HepG2 (cell line): ENCODE measurements around the gene SPRR2F. TPM values are rescaled to one million over a fixed set of nuclear protein-coding genes. Genes with fewer than 3 reads are reported as not detected.

ENCODE experiments used
- ATAC-seq: fragments of 200-7000 bp; cut with Tn5 transposase; 3 replicates; pipeline ENCODE4 v1.9.1; 2020; ENCODE audit warnings: mild to moderate bottlenecking, moderate library complexity
- BruUV-seq: library from RNA; stranded (reverse); fragments of 400-500 nt; replicated peaks from 2 replicates; lab custom pipeline; 2021; lab: Mats Ljungman, UMichigan
- CTCF ChIA-PET: fragments of 300-600 bp; formaldehyde crosslinking; extraction: SDS; loops from one replicate; lab custom pipeline; 2021; ENCODE audit warnings: low total read pairs, inconsistent platforms, low intra/inter-chr PET ratio; lab: Yijun Ruan, JAX
- POLR2A ChIA-PET: fragments of 350-600 bp; sonication (Branson Sonifier 250); formaldehyde crosslinking; loops from one replicate; lab custom pipeline; 2020; ENCODE audit warnings: antibody characterized with exemption, inconsistent platforms; lab: Yijun Ruan, JAX
- DNase-seq: peaks from one replicate; pipeline ENCODE4 v3.0.0-alpha.2; 2015; ENCODE audit warnings: low spot score
- FAIRE-seq: peaks from 3 replicates; lab custom pipeline; 2011; peaks lifted over from hg19 to GRCh38; lab: Jason Lieb, UNC
- H2AFZ ChIP-seq: one replicate; pipeline ENCODE4 v1.6.1; 2011; ENCODE audit warnings: low read length, inconsistent platforms
- H3K27ac ChIP-seq: fragments of 300-600 bp; 3 replicates; pipeline ENCODE4 v1.8.0; 2011; ENCODE audit warnings: mixed run types, mild to moderate bottlenecking, mixed read lengths, low read length, inconsistent platforms; ENCODE audit not compliant: insufficient read depth; ENCODE audit errors: extremely low read length
- H3K27me3 ChIP-seq, 2 experiments: fragments of 200-600 bp in 1 of 2; 2 replicates in 1 of 2; 3 replicates in 1 of 2; pipeline versions ENCODE4 v1.6.0 to v1.8.0; 2011; ENCODE audit warnings: low read length in 2 of 2, mild to moderate bottlenecking in 2 of 2, moderate library complexity in 2 of 2, inconsistent platforms in 1 of 2; ENCODE audit not compliant: insufficient read depth in 2 of 2, control insufficient read depth in 1 of 2
- H3K36me3 ChIP-seq, 2 experiments: fragments of 200-600 bp in 1 of 2; replicated peaks in 1 of 2; 2 replicates in 1 of 2; 3 replicates in 1 of 2; pipeline versions ENCODE4 v1.5.1 to v1.8.0; 2011; ENCODE audit warnings: low read length in 2 of 2, inconsistent platforms in 1 of 2; ENCODE audit not compliant: insufficient read depth in 2 of 2, control insufficient read depth in 1 of 2
- H3K4me1 ChIP-seq: 2 replicates; pipeline ENCODE4 v1.5.1; 2012; ENCODE audit warnings: low read length, inconsistent platforms; ENCODE audit not compliant: insufficient read depth
- H3K4me2 ChIP-seq: 2 replicates; pipeline ENCODE4 v1.6.0; 2011; ENCODE audit warnings: low read depth, low read length, inconsistent platforms
- H3K4me3 ChIP-seq, 3 experiments: fragments of 200-600 bp in 1 of 3; sonication (generic), shearing (Covaris generic) in 1 of 3; replicated peaks in 1 of 3; 2 replicates each; pipeline ENCODE4 v1.5.1; 2011 to 2016; ENCODE audit warnings: low read length in 3 of 3, inconsistent platforms in 2 of 3, low read depth in 2 of 3, mild to moderate bottlenecking in 2 of 3, control low read depth in 1 of 3, mixed read lengths in 1 of 3; ENCODE audit not compliant: insufficient read depth in 1 of 3
- H3K79me2 ChIP-seq: one replicate; pipeline ENCODE4 v1.6.1; 2011; ENCODE audit warnings: low read length, inconsistent platforms; ENCODE audit not compliant: insufficient read depth
- H3K9ac ChIP-seq: 2 replicates; pipeline ENCODE4 v1.6.0; 2011; ENCODE audit warnings: mild to moderate bottlenecking, low read depth, low read length, inconsistent platforms; ENCODE audit not compliant: insufficient read depth
- H3K9me3 ChIP-seq: 2 replicates; pipeline ENCODE4 v1.5.1; 2012; ENCODE audit warnings: mild to moderate bottlenecking, low read length
- H4K20me1 ChIP-seq: 2 replicates; pipeline ENCODE4 v1.6.0; 2011; ENCODE audit warnings: inconsistent platforms, mild to moderate bottlenecking, low read length, moderate library complexity; ENCODE audit not compliant: insufficient read depth
- CENPX ChIP-seq: sonication (generic); formaldehyde crosslinking; IDR thresholded peaks from 2 replicates; pipeline ENCODE4 v1.9.0; 2021; ENCODE audit warnings: mild to moderate bottlenecking, missing genetic modification reagents, moderate library complexity
- ERF ChIP-seq: IDR thresholded peaks from 2 replicates; pipeline ENCODE4 v1.6.1; 2018; ENCODE audit warnings: missing biosample characterization, missing genetic modification reagents
- GATAD2A ChIP-seq: IDR thresholded peaks from 2 replicates; pipeline ENCODE4 v1.6.1; 2016
- HNRNPUL1 ChIP-seq: fragments of 200-400 bp; formaldehyde crosslinking; IDR thresholded peaks from 2 replicates; pipeline ENCODE4 v1.6.1; 2017; ENCODE audit warnings: low read depth, mild to moderate bottlenecking, low read length, moderate library complexity
- MAX ChIP-seq: IDR thresholded peaks from 2 replicates; pipeline ENCODE4 v1.6.1; 2012; ENCODE audit warnings: inconsistent platforms
- MNT ChIP-seq: fragments of 450-650 bp; IDR thresholded peaks from 2 replicates; pipeline ENCODE4 v1.6.1; 2016
- TCF12 ChIP-seq, 2 experiments: fragments of 450-650 bp in 1 of 2; sonication (generic) in 1 of 2; formaldehyde crosslinking in 1 of 2; IDR thresholded peaks; 2 replicates each; pipeline versions ENCODE4 v1.6.1 to v1.8.0; 2017 to 2022; ENCODE audit warnings: antibody characterized with exemption in 1 of 2, mild to moderate bottlenecking in 1 of 2, missing genetic modification reagents in 1 of 2, moderate library complexity in 1 of 2
- TRIM24 ChIP-seq: sonication (generic); formaldehyde crosslinking; IDR thresholded peaks from 2 replicates; pipeline ENCODE4 v1.8.0; 2022; ENCODE audit warnings: mild to moderate bottlenecking, missing genetic modification reagents
- ZFP41 ChIP-seq: sonication (generic); formaldehyde crosslinking; IDR thresholded peaks from 2 replicates; pipeline ENCODE4 v1.4.0; 2020; ENCODE audit warnings: mild to moderate bottlenecking, missing genetic modification reagents, borderline replicate concordance
- ZNF12 ChIP-seq: sonication (generic); formaldehyde crosslinking; IDR thresholded peaks from 2 replicates; pipeline ENCODE4 v1.5.0; 2020; ENCODE audit warnings: missing genetic modification reagents
- ZNF256 ChIP-seq: sonication (generic); formaldehyde crosslinking; conservative IDR thresholded peaks from 2 replicates; pipeline ENCODE4 v1.4.0; 2020; ENCODE audit warnings: missing genetic modification reagents
- ZNF589 ChIP-seq: sonication (generic); formaldehyde crosslinking; conservative IDR thresholded peaks from 2 replicates; pipeline ENCODE4 v1.8.0; 2022; ENCODE audit warnings: mild to moderate bottlenecking, moderate library complexity, missing genetic modification reagents
- ZNF691 ChIP-seq: sonication (generic); formaldehyde crosslinking; IDR thresholded peaks from 2 replicates; pipeline ENCODE4 v1.4.0; 2020; ENCODE audit warnings: missing genetic modification reagents, low read depth, mild to moderate bottlenecking, borderline replicate concordance
- ZNF850 ChIP-seq: sonication (generic); formaldehyde crosslinking; conservative IDR thresholded peaks from 2 replicates; pipeline ENCODE4 v1.9.0; 2021; ENCODE audit warnings: mild to moderate bottlenecking, missing genetic modification reagents
- WGBS: methylation state at CpG from one replicate; pipeline ENCODE4 v1.1.6; 2017; ENCODE audit warnings: low lambda C conversion rate; 5-methylcytosine and 5-hydroxymethylcytosine counted together
- in situ Hi-C: cut with HindIII; loops from 2 replicates; pipeline ENCODE4 v1.10.0; 2017; ENCODE audit warnings: low pct_unique_long_range_greater_than_20kb; ENCODE audit not compliant: extremely low pct_ligation_motif_present
- intact Hi-C: fragments of 100-400 bp; cut with micrococcal nuclease; formaldehyde crosslinking; loops from one replicate; pipeline ENCODE4 v1.10.0; 2022; ENCODE audit not compliant: unreplicated experiment
- polyA plus RNA-seq, 8 experiments: library from polyadenylated mRNA; depleted of rRNA in 3 of 8; stranded (reverse) in 7 of 8; unstranded in 1 of 8; fragments of >200 nt; fragmentation: Illumina TruSeq in 4 of 8; extraction: Trizol in 4 of 8; gene quantifications; 2 replicates each; pipeline versions ENCODE4 v1.2.1 to v1.2.3, GENCODE V29; 2011 to 2016; ENCODE audit warnings: low read depth in 4 of 8, missing spikeins in 1 of 8, mixed read lengths in 1 of 8; ENCODE audit not compliant: insufficient read depth in 1 of 8
- total RNA-seq, 5 experiments: library from RNA; depleted of rRNA; stranded (reverse); fragments of >200 nt; fragmentation: Illumina TruSeq; extraction: Trizol; gene quantifications; 2 replicates each; pipeline ENCODE4 v1.2.3, GENCODE V29; 2016; ENCODE audit warnings: low read depth in 1 of 5
- TF ChIP-seq, protein P1 (sequence below): sonication (generic); formaldehyde crosslinking; IDR thresholded peaks from 2 replicates; pipeline ENCODE4 v1.5.0; 2020; ENCODE audit warnings: missing genetic modification reagents, mild to moderate bottlenecking, borderline replicate concordance
- TF ChIP-seq, protein P2 (sequence below): sonication (generic); formaldehyde crosslinking; IDR thresholded peaks from 2 replicates; pipeline ENCODE4 v1.9.0; 2021; ENCODE audit warnings: missing genetic modification reagents, borderline replicate concordance
- TF ChIP-seq, protein P3 (sequence below): sonication (generic); formaldehyde crosslinking; IDR thresholded peaks from 2 replicates; pipeline ENCODE4 v1.8.0; 2022; ENCODE audit warnings: missing genetic modification reagents, low read depth, mild to moderate bottlenecking, borderline replicate concordance

Gene SPRR2F
- total and polyA plus RNA-seq, 2 of the 13 experiments (the other 11 are each of a cell fraction or from before 2014, with no cell fraction given) = not detected

GRCh38 chr1:153081736-153082135, 31.6 kb downstream of the SPRR2F start:
- ATAC-seq = no peak
- no peak for FAIRE-seq
- Histone ChIP-seq H3K4me1 (no peaks in the 10 kb centered on the region), H2AFZ (no peak overlapping the region), H3K9me3 (no peaks in the 10 kb centered on the region), H3K4me2 (no peak overlapping the region)
- in situ Hi-C loops = no loop called here
- TF ChIP-seq TCF12 (IDR thresholded peaks at IDR 0.05) = no peak
- TF ChIP-seq TCF12 (CRISPR knock-in tag; IDR thresholded peaks at IDR 0.05) = no peak
- no peak for TF ChIP-seq HNRNPUL1
- TF ChIP-seq ZNF256 = no peak
- TF ChIP-seq ZFP41 = no peak
- no peak for TF ChIP-seq GATAD2A (CRISPR knock-in tag)
- no peak for TF ChIP-seq MNT
- TF ChIP-seq, protein P1, sequence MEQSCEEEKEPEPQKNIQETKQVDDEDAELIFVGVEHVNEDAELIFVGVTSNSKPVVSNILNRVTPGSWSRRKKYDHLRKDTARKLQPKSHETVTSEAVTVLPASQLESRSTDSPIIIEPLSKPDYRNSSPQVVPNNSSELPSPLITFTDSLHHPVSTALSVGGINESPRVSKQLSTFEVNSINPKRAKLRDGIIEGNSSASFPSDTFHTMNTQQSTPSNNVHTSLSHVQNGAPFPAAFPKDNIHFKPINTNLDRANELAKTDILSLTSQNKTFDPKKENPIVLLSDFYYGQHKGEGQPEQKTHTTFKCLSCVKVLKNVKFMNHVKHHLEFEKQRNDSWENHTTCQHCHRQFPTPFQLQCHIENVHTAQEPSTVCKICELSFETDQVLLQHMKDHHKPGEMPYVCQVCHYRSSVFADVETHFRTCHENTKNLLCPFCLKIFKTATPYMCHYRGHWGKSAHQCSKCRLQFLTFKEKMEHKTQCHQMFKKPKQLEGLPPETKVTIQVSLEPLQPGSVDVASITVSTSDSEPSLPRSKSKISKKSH (CRISPR knock-in tag) = no peak
- TF ChIP-seq ZNF589 (CRISPR knock-in tag) = no peak
- no peak for TF ChIP-seq ZNF12 (CRISPR knock-in tag)
- TF ChIP-seq, protein P2, sequence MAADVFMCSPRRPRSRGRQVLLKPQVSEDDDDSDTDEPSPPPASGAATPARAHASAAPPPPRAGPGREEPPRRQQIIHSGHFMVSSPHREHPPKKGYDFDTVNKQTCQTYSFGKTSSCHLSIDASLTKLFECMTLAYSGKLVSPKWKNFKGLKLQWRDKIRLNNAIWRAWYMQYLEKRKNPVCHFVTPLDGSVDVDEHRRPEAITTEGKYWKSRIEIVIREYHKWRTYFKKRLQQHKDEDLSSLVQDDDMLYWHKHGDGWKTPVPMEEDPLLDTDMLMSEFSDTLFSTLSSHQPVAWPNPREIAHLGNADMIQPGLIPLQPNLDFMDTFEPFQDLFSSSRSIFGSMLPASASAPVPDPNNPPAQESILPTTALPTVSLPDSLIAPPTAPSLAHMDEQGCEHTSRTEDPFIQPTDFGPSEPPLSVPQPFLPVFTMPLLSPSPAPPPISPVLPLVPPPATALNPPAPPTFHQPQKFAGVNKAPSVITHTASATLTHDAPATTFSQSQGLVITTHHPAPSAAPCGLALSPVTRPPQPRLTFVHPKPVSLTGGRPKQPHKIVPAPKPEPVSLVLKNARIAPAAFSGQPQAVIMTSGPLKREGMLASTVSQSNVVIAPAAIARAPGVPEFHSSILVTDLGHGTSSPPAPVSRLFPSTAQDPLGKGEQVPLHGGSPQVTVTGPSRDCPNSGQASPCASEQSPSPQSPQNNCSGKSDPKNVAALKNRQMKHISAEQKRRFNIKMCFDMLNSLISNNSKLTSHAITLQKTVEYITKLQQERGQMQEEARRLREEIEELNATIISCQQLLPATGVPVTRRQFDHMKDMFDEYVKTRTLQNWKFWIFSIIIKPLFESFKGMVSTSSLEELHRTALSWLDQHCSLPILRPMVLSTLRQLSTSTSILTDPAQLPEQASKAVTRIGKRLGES = no peak
- no peak for TF ChIP-seq ERF (CRISPR knock-in tag)
- no peak for TF ChIP-seq CENPX (CRISPR knock-in tag)
- TF ChIP-seq MAX = no peak
- no peak for TF ChIP-seq ZNF691 (CRISPR knock-in tag)
- no peak for TF ChIP-seq TRIM24 (CRISPR knock-in tag)
- TF ChIP-seq ZNF850 (CRISPR knock-in tag) = no peak
- TF ChIP-seq, protein P3, sequence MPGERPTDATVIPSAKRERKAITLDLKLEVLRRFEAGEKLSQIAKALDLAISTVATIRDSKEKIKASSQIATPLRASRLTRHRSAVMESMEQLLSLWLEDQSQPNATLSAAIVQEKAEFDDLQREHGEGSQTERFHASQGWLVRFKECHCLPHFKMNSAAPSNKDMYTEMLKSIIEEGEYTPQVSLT = no peak
- TF ChIP-seq, all 625 proteins: peak for 0
- no peaks in the 10 kb centered on the region for H3K36me3 ChIP-seq
- CTCF ChIA-PET = no interaction called here
- no peak overlapping the region for H3K27ac ChIP-seq
- POLR2A ChIA-PET = no interaction called here
- no peaks in the 10 kb centered on the region for H4K20me1 ChIP-seq
- no peak overlapping the region for H3K9ac ChIP-seq
- no peak overlapping the region for H3K4me3 ChIP-seq
- intact Hi-C loops = no loop called here
- no peak for DNase-seq
- WGBS = 5% methylated on average over 3 of the region's 3 CpGs
- no peaks in the 10 kb centered on the region for H3K79me2 ChIP-seq
- H3K27me3 ChIP-seq = no peaks in the 10 kb centered on the region
- BruUV-seq = no TSS peak
